NCI-H2107 treated with DMSO at 0.1 percent for 48 hours (cell line): ENCODE results near the gene BCAR3.

Experiments used
- DNase-seq: peaks from one replicate; lab custom pipeline; 2025; ENCODE audit not compliant: unreplicated experiment; lab: John Stamatoyannopoulos, UW

Gene BCAR3

GRCh38 chr1:93579891-93580290, 101.7 kb downstream of the BCAR3 start:
- DNase-seq, result no peak

- DNase-seq, result no peak
These were observed 102.5 kb downstream of the BCAR3 start for GRCh38 chr1:93578911-93579825.

DNA sequence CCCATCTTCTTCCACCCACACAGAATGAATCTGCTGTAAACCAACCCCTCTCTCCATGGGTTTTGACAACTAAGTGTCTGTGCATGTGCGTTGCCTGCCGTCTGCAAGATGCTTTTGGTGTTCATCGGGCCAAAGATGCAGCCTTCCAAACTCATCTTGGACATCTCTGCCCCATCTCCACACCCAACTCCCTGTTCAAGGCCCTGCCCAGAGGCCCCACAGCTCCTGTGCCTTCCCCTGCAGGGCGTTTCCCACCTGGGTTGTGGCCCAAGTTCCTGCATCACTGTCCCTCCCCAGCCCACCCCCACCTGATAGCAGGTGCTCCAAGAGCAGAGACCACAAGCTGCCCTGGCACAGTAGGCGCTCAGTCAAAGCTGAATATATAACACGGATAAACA, 103.2 kb downstream of the BCAR3 start:
- no peak for DNase-seq

DNA sequence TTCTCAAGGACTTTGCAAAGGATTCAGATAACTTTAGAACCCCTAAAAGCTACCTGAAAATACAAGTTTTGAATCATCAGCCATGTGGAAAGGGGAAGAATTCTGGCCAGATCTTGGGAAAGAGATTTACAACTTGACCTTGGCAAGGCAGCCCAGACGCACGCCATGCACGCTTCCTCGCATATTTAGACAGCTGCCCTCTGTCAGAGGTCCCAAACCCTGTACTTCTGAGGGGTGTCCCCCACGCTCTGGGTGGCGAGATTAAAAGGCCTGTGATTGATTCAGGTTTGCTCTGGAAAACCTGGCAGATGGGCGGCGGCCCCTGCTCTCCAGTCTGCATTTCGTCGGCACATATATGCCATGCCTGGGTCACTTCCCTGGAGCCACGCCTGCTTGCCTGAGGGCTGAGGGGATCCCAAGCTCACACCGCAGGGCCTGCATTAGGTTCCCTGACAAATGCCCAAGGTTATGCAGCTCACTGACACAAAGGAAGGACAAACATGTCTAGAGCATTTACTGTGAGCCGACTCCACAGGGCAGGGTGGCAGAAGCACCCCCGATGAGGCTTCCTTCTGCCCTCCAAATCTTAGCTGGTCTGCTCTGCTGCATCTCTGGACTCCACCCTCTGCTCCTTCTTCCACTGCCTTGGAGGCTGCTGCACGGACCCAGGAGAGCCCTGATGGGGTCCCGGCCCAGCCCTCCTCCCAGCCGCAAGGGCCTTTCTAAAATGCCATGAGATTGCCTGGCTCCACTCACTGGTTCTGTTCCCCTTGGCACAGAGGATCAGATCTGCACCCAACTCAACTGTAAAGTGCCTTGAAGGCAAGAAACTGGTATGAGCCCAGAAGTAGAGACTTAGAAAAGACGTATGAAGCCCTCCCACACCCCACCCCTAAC, 103.9 kb downstream of the BCAR3 start:
- no peak for DNase-seq

DNA sequence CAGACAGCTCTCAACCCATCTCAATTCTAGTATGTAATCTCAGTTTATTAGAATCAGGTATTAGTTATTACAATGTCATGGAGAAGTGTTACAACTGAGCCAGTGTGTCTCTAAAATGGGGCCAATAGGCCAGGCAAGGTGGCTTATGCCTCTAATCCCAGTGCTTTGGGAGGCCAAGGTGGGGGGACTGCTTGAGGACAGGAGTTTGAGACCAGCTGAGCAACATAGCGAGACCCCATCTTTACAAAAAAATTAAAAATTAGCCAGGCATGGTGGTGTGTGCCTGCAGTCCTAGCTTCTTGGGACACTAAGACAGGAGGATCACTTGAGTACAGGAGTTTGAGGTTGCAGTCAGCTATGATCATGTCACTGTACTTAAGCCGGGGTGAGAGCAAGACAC, 104.9 kb downstream of the BCAR3 start:
- no peak for DNase-seq

DNA sequence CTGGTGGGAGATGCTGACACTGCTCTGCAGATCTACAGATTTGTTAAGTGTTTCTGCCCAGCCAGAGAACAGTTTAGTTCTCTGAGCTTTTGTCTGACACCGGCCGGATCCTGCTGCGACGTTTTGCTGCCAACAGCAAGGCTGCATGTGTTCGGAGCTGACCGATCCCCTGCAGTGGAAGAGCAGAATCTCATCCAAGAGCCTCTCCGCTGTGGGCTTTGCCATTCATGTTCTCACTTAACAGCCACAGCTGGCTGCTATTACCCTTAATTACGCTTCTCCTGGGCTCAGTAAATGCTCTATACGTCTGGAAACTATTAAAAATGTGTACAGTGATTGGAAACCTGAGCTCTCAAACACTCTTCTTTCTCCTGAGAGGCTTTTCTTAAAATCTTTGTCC, 105.3 kb downstream of the BCAR3 start:
- DNase-seq, result peak; percentile 82

DNA sequence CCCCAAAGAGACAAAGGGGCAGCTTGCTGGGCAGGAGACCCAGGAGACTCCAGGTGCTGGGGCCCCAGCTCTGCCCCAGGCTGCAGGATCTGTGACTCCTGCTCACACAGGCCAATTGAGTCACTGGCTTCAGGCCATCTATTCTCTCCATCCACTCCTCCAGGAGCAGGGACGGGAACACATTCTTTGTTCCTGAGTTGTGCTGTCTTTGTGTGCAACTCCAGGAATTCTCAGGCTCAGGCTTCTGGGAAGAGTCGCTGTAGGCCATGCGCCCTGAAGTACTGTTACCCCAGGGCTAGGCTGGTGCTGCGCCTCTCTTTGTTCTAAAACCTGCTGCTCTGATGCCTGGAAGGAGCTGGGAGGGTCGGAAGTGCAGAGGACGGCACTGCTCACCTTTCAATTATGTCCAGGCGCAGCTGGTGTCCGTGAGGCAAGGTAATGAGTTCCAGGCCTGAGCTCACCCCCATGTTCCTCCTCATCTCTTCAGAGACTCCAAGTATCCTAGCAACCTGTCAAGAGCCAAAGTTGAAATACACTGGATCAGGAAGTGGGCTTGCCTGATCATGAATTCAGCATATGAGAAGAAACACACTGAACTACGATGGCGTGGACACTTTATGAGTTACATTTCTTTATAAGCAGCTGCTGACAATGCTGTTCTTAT, 105.9 kb downstream of the BCAR3 start:
- DNase-seq, result peak; percentile 82

GRCh38 chr1:93574991-93575390, 106.6 kb downstream of the BCAR3 start:
- no peak for DNase-seq

- DNase-seq, result no peak
These were observed 107.1 kb downstream of the BCAR3 start for GRCh38 chr1:93574511-93574910.

- no peak for DNase-seq
These were observed 107.6 kb downstream of the BCAR3 start for GRCh38 chr1:93573940-93574469.

DNA sequence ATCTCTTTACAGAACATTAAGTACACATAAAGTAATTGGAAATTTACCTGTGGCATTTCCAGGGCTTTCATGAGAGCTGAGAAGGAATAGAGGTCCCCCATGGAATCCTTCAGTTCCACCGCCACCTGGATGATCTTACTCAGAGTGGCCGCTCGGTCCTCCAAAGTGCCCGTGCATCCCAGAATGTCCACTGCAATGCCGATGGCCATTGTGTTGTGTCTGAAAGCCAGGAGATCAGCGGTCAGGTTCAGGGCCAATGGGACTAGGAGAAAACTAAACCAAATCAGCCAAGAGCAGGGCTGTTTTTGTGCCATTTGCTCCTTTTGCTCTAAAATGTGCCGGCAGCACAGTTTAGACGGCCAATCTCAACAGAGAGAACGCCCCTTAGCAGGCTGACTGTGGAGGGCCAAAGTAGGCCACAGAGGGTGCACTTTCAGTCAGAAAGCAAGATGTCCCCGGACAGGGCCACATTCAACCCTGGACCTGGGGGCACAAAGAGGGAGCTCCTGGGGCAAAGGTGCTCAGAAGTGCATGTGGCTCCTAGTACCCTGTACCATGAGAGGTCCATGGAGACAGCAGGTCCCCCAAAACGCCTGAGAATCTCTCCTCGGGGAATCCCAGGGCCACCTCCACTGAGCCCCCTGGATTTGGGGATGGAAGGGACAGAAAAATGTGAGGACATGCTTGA, 109.9 kb downstream of the BCAR3 start:
- no peak for DNase-seq

DNA sequence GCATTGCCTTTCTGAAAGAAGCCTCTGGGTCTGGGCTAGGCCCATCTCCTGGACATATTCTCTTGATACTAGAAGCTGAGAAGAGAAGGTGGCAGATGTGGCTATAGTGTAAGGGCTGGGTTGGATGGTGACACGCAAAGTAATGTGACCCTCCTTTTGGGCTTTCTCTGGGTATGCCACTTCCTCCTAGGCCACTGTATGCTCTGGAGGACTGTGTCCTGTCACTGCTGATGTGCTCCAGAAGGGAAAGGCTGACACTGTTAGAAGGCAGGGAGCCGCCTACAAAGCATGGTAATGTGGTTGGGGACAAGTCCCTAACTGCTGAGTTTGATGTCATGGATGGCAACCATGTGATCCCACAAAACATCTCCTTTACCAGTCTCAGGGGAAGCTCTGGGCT, 112.1 kb downstream of the BCAR3 start:
- no peak for DNase-seq

GRCh38 chr1:93567255-93567918, 114.2 kb downstream of the BCAR3 start:
- DNase-seq, result no peak

DNA sequence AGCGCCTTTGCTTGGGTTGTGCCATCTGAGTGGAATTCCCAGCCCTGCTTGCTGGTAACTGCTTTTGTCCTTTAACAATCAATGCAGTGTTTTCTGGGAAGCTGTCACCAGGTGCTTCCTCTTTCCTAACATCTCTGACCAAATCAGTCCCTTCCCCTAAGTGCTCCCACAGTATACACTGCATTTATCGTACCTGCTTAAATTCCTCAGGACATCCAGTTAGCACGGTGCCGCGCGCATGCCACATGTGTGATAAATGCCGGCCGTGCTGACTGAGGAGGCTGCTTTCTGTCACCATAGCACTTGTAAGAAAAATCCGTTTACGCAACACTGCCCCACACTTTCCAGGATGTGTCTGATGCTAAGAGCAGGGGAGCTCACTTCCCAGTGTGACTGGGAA, 115.4 kb downstream of the BCAR3 start:
- DNase-seq, result no peak

- DNase-seq, result peak; percentile 27
These were observed 116.0 kb downstream of the BCAR3 start for GRCh38 chr1:93565496-93566206.

DNA sequence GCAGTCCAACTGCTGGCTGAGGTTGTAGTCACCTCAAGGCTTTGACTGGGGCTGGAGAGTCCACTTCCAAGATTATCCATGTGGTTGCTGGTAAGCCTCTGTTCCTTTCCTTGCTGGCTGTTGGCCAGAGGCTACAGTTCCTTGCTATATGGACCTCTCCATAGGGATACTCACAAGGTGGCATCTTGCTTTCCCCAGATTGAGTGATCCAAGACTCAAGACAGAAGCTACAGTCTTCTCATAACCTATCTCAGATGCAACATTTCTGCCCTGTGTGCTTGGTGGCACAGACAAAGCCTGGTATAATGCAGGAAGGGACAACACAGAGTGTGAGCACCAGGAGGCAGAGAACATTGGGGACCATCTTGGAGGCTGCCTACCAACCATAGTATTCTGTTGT, 121.9 kb downstream of the BCAR3 start:
- no peak for DNase-seq

DNA sequence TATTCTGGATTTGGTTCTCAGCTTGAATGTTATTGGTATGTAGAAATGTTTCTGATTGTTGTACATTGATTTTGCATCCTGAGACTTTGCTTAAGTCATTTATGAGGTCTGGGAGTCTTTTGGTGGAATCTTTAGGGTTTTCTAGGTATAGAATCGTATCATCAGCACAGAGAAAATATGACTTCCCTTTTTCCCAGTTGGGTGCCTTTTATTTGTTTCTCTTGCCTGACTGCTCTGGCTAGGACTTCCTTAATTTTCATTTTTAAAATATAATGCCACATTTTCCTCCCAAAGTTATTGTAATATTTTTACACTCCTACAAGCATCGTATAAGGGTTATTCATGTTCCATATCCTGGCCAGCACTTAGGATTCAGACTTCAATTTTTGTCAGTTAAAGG, 122.6 kb downstream of the BCAR3 start:
- no peak for DNase-seq

DNA sequence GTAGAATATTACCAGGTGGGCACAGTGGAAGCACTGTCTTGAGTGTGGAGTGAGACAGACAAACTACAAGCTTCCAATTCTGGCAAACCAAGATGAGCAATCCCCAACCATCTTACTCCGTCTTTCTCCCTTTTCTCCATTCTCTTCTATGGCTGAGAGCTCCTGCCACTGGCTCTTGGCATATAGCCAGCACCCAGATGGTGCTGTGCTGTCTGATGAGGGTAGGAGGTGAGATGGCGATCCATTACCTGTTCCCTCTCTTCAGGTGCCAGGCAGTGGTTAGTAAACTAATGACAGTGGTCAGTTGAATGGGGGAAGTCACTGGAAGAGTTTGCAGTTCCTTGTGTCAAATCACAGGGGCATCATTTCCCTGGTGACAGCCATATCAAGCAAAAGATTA, 125.3 kb downstream of the BCAR3 start:
- DNase-seq, result peak; percentile 41
